HepG2 (cell line): ENCODE data around the gene SH2B2. TPM values are rescaled to one million over a fixed set of nuclear protein-coding genes. Genes with fewer than 3 reads are reported as not detected.
A peak's percentile ranks its signal among the peaks of the same experiment; 100 is the strongest.

ENCODE experiments used
- ATF7-NPFF ChIP-seq: sonication (generic); formaldehyde crosslinking; IDR thresholded peaks from 2 replicates; pipeline ENCODE4 v1.8.1; 2023; ENCODE audit warnings: mild to moderate bottlenecking, low read depth, missing genetic modification reagents, moderate library complexity
- E2F5 ChIP-seq: sonication (generic); formaldehyde crosslinking; conservative IDR thresholded peaks from 2 replicates; pipeline ENCODE4 v1.4.0; 2020; ENCODE audit warnings: missing genetic modification reagents
- EEA1 ChIP-seq: sonication (generic); formaldehyde crosslinking; IDR thresholded peaks from 2 replicates; pipeline ENCODE4 v1.5.1; 2020; ENCODE audit warnings: mild to moderate bottlenecking, missing genetic modification reagents, borderline replicate concordance
- ELF3 ChIP-seq: IDR thresholded peaks from 2 replicates; pipeline ENCODE4 v1.6.1; 2016; ENCODE audit warnings: missing genetic modification reagents, missing compliant biosample characterization
- HCFC1 ChIP-seq: fragments of 150-350 bp; IDR thresholded peaks from 2 replicates; pipeline ENCODE4 v1.6.1; 2014; ENCODE audit warnings: low read depth, low read length
- KLF6 ChIP-seq: IDR thresholded peaks from 2 replicates; pipeline ENCODE4 v1.8.0; 2016; ENCODE audit warnings: missing biosample characterization, missing genetic modification reagents
- MXD4 ChIP-seq: IDR thresholded peaks from 2 replicates; pipeline ENCODE4 v1.6.1; 2016; ENCODE audit warnings: mild to moderate bottlenecking, missing biosample characterization, missing genetic modification reagents
- MYNN ChIP-seq: sonication (generic); formaldehyde crosslinking; IDR thresholded peaks from 2 replicates; pipeline ENCODE4 v1.4.0; 2020; ENCODE audit warnings: mild to moderate bottlenecking, low read depth, missing genetic modification reagents
- NFKBIZ ChIP-seq: IDR thresholded peaks from 2 replicates; pipeline ENCODE4 v1.6.1; 2018; ENCODE audit warnings: missing genetic modification reagents, missing compliant biosample characterization
- PATZ1 ChIP-seq: sonication (generic); formaldehyde crosslinking; IDR thresholded peaks from 2 replicates; pipeline ENCODE4 v1.4.0; 2020; ENCODE audit warnings: missing genetic modification reagents
- RXRA ChIP-seq: sonication (generic); formaldehyde crosslinking; IDR thresholded peaks from 2 replicates; pipeline ENCODE4 v1.5.1; 2020; ENCODE audit warnings: missing genetic modification reagents
- TARDBP ChIP-seq: sonication (generic); formaldehyde crosslinking; IDR thresholded peaks from 2 replicates; pipeline ENCODE4 v1.8.0; 2022; ENCODE audit warnings: mild to moderate bottlenecking, missing genetic modification reagents
- YEATS4 ChIP-seq: sonication (generic); formaldehyde crosslinking; IDR thresholded peaks from 2 replicates; pipeline ENCODE4 v1.4.0; 2020; ENCODE audit warnings: missing genetic modification reagents, borderline replicate concordance
- ZMYM4 ChIP-seq: sonication (generic); formaldehyde crosslinking; IDR thresholded peaks from 2 replicates; pipeline ENCODE4 v1.8.1; 2023; ENCODE audit warnings: mild to moderate bottlenecking, missing genetic modification reagents
- ZNF18 ChIP-seq: sonication (generic); formaldehyde crosslinking; IDR thresholded peaks from 2 replicates; pipeline ENCODE4 v1.8.0; 2022; ENCODE audit warnings: mild to moderate bottlenecking, missing genetic modification reagents; ENCODE audit not compliant: insufficient replicate concordance
- ZNF232 ChIP-seq: sonication (generic); formaldehyde crosslinking; IDR thresholded peaks from 2 replicates; pipeline ENCODE4 v1.4.0; 2020; ENCODE audit warnings: missing genetic modification reagents, borderline replicate concordance
- ZNF589 ChIP-seq: sonication (generic); formaldehyde crosslinking; conservative IDR thresholded peaks from 2 replicates; pipeline ENCODE4 v1.8.0; 2022; ENCODE audit warnings: mild to moderate bottlenecking, moderate library complexity, missing genetic modification reagents
- ZNF772 ChIP-seq: sonication (generic); formaldehyde crosslinking; IDR thresholded peaks from 2 replicates; pipeline ENCODE4 v1.5.0; 2020; ENCODE audit warnings: mild to moderate bottlenecking, missing genetic modification reagents
- polyA plus RNA-seq, 8 experiments: library from polyadenylated mRNA; depleted of rRNA in 3 of 8; stranded (reverse) in 7 of 8; unstranded in 1 of 8; fragments of >200 nt; fragmentation: Illumina TruSeq in 4 of 8; extraction: Trizol in 4 of 8; gene quantifications; 2 replicates each; pipeline versions ENCODE4 v1.2.1 to v1.2.3, GENCODE V29; 2011 to 2016; ENCODE audit warnings: low read depth in 4 of 8, missing spikeins in 1 of 8, mixed read lengths in 1 of 8; ENCODE audit not compliant: insufficient read depth in 1 of 8
- total RNA-seq, 5 experiments: library from RNA; depleted of rRNA; stranded (reverse); fragments of >200 nt; fragmentation: Illumina TruSeq; extraction: Trizol; gene quantifications; 2 replicates each; pipeline ENCODE4 v1.2.3, GENCODE V29; 2016; ENCODE audit warnings: low read depth in 1 of 5
- TF ChIP-seq, protein P1 (sequence below): sonication (generic); formaldehyde crosslinking; IDR thresholded peaks from 2 replicates; pipeline ENCODE4 v1.5.1; 2020; ENCODE audit warnings: mild to moderate bottlenecking, missing genetic modification reagents

SH2B2 gene
- total and polyA plus RNA-seq, 2 of the 13 experiments (the other 11 are each of a cell fraction or from before 2014, with no cell fraction given), result 0.46 to 1.3 TPM

GRCh38 chr7:102363549-102364393, 77.1 kb downstream of the SH2B2 start (continued):
- TF ChIP-seq YEATS4 (peak; percentile 30; the same call in 1 of the 2 replicates), KLF6 (CRISPR knock-in tag) (peak; percentile 85), PATZ1 (CRISPR knock-in tag) (peak; percentile 23; the same call in 1 of the 2 replicates), MYNN (CRISPR knock-in tag) (0 out of 2 replicates have a peak, but pooled peaks have one; percentile 68), NFKBIZ (CRISPR knock-in tag) (0 out of 2 replicates have a peak, but pooled peaks have one; percentile 41), ZNF18 (CRISPR knock-in tag) (peak; percentile 47), ZNF772 (CRISPR knock-in tag) (peak; percentile 73; the same call in 1 of the 2 replicates), E2F5 (CRISPR knock-in tag) (0 out of 2 replicates have a peak, but pooled peaks have one; percentile 10), ZNF589 (CRISPR knock-in tag) (0 out of 2 replicates have a peak, but pooled peaks have one; percentile 71), RXRA (CRISPR knock-in tag) (peak; percentile 65), ZNF232 (CRISPR knock-in tag) (0 out of 2 replicates have a peak, but pooled peaks have one; percentile 16), MXD4 (CRISPR knock-in tag) (peak; percentile 74), ZMYM4 (CRISPR knock-in tag) (peak; percentile 37; the same call in 1 of the 2 replicates), TARDBP (CRISPR knock-in tag) (0 out of 2 replicates have a peak, but pooled peaks have one; percentile 54), ATF7-NPFF (CRISPR knock-in tag) (peak; percentile 60; the same call in 1 of the 2 replicates), EEA1 (CRISPR knock-in tag) (peak; percentile 79; the same call in 1 of the 2 replicates), HCFC1 (peak; percentile 80), ELF3 (CRISPR knock-in tag) (peak; percentile 64; the same call in 1 of the 2 replicates)
- TF ChIP-seq, protein P1, sequence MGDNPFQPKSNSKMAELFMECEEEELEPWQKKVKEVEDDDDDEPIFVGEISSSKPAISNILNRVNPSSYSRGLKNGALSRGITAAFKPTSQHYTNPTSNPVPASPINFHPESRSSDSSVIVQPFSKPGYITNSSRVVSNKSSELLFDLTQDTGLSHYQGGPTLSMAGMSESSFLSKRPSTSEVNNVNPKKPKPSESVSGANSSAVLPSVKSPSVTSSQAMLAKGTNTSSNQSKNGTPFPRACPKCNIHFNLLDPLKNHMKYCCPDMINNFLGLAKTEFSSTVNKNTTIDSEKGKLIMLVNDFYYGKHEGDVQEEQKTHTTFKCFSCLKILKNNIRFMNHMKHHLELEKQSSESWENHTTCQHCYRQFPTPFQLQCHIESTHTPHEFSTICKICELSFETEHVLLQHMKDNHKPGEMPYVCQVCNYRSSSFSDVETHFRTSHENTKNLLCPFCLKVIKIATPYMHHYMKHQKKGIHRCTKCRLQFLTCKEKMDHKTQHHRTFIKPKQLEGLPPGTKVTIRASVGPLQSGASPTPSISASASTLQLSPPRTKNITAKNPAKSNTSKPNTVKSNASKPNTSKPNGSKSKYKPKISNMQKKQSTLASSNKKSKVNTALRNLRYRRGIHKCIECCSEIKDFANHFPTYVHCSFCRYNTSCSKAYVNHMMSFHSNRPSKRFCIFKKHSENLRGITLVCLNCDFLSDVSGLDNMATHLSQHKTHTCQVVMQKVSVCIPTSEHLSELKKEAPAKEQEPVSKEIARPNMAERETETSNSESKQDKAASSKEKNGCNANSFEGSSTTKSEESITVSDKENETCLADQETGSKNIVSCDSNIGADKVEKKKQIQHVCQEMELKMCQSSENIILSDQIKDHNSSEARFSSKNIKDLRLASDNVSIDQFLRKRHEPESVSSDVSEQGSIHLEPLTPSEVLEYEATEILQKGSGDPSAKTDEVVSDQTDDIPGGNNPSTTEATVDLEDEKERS, result 0 out of 2 replicates have a peak, but pooled peaks have one; percentile 22
